DMS53 treated with DMSO at 0.1 percent for 48 hours (cell line): Measurements from ENCODE around the gene RRP9.
"Not testable (repeated sequence)": the region's sequence is repeated elsewhere in the genome, so short reads cannot be mapped to it uniquely, and the experiment has no call there.

Experiments
- DNase-seq: peaks from one replicate; lab custom pipeline; 2025; ENCODE audit not compliant: unreplicated experiment; lab: John Stamatoyannopoulos, UW

Gene RRP9

GRCh38 chr3:51941798-51942602 lies at the start of gene RRP9, which contains the start of gene PARP3:
RRP9 (minus strand) TSS chr3:51941904; CDS start chr3:51941867, 37 bp downstream.
PARP3 (plus strand) TSS chr3:51942363; CDS start chr3:51943356, 993 bp downstream.
- DNase-seq: peak; percentile 80

- DNase-seq: not testable (repeated sequence)
Measured at GRCh38 chr3:51990501-51990971, 48.8 kb upstream of the RRP9 start.

- no peak for DNase-seq
Measured at GRCh38 chr3:51988286-51989146, 46.8 kb upstream of the RRP9 start.

DNA sequence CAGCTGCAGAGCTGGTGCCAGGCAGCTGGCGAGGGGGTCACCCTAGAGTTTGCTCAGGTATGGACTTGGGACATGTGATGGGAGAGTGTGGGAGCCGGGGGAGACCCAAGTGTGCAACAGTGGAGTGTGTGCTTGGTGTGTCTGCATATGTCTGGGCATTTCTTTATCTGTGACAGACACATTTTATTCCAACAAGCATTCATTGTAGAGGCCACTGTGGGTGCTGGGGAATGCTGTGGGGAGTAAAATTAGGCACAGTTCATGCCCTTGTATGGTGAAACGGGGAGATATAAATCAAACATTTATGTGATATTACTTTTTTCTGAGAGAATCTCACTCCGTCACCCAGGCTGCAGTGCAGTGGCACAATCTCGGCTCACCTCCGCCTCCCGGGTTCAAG lies 45.9 kb upstream of the RRP9 start:
- DNase-seq: no peak

DNA sequence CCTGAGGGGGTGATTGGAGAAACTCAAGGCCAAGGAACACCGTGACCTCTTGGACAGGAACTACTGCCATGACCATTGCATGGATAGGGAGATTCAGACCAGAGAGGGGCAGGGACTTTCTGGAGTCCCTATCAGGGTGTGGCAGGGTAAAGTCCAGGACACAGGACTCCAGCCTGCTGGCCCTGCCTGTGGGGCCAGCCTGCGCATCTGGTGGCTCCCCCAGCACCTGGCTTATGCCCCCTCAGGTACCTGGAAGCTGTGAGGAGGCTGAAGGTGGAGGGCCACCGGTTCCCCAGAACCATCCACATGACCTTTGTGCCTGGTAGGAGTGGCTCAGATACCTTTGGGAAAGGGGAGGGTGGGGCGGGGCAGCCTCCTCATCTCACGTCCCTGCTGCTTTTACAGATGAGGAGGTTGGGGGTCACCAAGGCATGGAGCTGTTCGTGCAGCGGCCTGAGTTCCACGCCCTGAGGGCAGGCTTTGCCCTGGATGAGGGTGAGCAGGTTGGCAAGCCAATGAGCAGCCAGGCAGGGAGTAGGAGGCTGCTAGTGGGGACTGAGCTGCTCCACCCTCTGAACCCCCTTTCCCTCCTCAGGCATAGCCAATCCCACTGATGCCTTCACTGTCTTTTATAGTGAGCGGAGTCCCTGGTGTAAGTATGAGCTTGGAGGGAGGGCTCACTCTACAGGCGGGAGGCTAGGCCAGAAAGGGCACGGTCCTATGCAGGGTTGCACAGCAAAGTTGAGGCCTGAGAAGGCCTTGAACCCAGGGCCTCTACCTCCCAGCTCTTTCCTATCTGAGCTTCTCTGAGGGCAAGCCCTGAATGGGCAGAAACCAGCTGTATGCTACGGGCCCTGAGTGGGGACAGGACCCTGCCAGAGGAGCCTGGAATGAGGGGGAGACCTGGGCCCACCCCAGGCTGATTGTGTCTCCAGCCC lies 44.6 kb upstream of the RRP9 start:
- no peak for DNase-seq

DNA sequence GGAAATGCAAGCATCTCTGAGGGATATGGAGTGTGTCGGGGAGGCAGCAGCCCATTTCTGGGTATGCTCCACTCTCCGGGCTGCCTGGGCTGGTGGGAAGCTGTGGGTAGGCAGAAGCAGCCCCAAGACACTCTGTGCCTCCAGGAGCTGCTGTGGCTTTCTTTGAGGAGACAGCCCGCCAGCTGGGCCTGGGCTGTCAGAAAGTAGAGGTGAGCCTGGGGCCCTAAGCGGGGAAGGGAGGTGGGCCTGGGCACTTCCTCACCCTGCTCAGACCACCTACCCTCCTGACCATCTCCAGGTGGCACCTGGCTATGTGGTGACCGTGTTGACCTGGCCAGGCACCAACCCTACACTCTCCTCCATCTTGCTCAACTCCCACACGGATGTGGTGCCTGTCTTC lies 43.4 kb upstream of the RRP9 start:
- DNase-seq: no peak

DNA sequence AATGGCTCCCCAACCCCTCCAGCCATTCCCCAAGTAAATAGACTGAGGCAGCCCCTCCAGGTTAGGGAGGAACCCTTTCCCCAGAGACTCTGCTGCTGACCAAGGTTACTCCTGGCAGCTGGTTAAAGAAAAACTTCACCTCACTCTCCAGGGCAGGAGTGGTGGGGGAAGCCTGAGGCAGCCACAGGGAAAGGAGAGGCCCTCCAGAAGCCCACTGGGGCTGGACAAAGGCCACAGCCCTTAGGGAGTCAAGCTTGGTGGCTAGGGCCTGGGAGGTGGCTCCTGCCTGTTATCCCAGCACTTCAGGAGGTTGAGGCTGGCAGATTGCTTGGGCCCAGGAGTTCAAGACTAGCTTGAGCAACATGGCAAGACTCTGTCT lies 42.6 kb upstream of the RRP9 start:
- DNase-seq: no peak

DNA sequence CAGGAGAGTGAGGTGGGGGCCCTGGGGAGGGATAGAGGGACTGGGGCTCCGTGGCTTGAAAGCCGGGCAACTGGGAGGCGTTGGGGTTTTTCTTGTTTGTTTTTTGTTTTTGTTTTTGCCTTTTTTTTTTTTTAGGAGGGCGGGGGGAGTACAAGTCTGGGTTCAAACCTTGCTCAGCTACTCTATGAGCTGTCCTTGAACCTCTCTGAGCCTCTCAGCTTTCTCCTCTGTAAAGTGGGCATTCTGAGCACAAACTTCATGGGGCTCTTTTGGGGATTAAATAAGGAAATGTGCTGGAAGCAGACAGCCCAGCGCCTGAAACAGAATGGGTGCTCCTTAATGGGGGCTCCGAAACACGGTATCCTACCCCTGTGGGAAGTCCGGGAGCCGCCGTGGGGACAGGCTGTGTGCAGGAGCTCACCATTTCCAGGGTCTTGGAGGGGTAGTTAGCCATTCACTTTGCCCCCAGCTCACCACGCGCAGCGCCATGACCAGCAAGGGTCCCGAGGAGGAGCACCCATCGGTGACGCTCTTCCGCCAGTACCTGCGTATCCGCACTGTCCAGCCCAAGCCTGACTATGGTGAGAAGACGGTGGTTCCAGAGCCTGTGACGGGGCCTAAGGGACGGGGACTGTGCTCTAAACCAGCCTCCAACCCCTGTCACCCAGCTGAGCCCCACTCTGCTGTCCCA lies 42.0 kb upstream of the RRP9 start:
- DNase-seq: no peak

GRCh38 chr3:51982838-51983577 lies 41.3 kb upstream of the RRP9 start, which contains the start of gene ACY1:
ACY1 (plus strand) TSS chr3:51983535; CDS start chr3:51984065, 530 bp downstream.
- DNase-seq: peak; percentile 56

DNA sequence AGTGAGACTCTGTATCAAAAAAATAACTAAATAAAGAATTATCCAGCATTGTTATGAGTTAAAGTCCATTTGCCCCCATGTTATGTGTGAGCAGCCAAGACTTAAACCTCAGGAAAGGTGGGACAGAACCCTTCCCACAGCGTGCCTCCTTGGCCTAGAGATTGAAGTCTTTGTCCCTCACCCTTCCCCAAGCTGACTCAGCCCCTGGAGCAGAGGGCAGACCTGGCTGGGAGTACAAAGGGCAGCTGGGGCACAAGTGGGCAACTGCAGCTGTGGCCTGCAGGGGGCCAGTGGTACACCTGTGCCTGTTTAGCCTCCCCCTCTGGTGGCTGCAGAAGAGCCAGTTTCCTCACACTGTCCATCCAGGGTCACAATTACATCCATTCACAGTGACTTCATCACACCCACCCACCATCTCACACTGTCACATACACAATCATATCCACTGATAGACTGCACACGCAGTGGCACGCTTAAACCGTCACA lies 40.7 kb upstream of the RRP9 start:
- DNase-seq: peak; percentile 32

- no peak for DNase-seq
Measured at GRCh38 chr3:51980253-51980652, 38.5 kb upstream of the RRP9 start.

DNA sequence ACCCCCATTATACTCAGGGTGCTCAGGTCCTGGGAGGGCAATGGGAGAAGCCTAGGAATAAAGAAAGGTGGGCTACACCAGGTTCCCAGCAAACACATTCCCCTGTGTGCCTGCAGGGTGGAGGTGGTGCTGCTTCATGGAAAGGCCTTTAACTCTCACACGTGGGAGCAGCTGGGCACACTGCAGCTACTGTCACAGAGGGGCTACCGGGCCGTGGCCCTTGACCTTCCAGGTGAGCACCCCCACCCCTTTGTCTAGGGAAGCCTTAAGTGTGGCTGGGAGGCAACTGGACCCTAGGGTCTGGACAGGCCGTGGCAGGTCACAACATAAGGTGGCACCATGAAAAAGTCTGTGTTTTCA lies 36.4 kb upstream of the RRP9 start:
- DNase-seq: no peak

DNA sequence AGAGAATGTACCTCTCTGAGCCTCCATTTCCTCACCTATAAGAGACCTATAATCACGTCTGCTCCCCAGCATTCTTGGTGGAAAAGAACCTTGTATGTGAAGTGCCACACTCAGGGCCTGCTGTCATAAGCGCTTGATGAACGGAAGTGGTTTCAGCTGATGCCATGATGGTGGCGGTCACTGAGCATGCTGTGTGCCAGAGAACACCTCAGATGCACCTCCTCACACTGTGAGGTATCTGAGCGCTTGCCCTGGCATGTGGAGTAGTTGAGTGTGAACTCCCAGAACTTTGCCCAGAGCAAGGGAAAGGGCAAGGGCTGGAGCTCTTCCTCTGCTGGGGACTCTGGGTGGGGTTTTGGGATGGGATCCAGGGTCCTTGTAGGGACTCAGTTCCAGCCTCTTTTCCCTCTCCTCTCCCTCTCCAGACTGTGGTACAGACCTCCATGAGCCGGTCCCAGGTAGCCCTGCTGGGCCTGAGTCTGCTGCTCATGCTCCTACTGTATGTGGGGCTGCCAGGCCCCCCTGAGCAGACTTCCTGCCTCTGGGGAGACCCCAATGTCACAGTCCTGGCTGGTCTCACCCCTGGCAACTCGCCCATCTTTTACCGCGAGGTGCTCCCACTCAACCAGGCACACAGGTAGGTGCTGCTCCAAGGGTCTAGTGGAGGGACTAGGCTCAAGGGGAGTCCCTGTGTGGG lies 35.9 kb upstream of the RRP9 start:
- no peak for DNase-seq

DNA sequence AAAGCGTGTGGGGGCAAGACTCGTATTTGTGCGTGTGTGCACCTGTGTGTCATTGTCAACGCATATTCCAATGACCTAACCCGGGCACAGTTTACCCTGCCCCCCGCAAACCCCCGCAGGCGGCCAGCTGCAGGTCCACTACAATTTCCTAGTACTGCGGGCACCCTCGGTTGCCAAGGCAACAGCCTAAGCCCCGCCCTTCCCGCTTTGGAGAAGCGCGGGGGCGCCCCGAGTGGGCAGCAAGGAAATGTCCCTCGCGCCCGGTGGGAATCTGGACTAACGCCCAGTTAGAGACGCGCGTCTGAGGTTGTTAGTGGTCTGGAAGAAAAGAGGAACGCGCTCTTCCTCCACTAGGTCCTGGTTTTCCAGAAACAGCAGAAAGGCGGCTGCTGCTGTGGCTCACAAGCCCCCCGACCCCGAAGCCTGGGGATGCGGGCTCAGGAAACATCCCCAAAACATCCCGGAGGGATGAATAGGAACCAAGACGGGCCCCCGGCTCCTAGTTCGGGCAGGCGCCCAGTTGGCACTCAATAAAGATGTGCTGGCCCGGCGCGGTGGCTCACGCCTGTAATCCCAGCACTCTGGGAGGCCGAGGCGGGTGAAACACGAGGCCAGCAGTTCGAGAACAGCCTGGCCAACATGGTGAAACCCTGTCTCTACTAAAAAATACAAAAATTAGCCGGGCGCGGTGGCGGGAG lies 34.3 kb upstream of the RRP9 start:
- DNase-seq: no peak

- DNase-seq: peak; percentile 6
Measured at GRCh38 chr3:51974963-51975851, 33.5 kb upstream of the RRP9 start, which contains the start of gene ABHD14A. ABHD14A (plus strand) TSS chr3:51975064; CDS start chr3:51975136, 72 bp downstream.

DNA sequence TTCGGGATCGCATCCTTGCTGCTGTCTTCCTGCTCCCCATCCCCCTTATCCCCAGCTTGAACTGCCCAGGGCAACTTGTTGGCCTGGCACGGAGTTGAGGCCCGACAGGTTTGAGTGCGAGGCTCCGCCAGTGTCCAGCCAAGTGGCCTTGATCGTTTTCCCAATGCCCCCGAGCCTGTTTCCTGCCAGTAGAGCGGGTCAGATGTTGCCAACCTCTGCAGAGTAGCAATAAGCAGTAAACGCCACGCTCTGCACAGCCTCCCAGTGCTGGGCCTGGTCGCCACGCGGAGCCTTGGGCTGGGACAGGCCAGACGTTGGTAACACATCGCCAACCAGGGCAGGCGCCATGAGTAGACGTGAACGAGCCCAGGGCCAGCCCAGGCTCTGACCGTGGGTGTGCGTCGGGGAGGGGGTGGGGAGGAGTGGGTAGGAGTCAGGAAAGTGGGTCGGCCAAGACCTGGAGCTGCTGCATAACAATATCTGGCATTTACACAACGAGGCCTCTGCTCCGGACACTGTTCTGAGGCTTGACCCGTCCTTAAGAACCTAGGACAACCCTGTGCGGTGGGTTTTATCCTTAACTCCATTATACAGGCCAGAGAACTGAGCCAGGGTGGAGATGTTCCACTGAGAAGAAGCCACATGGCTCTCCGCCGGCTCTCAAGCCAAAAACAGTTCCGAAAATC lies 32.7 kb upstream of the RRP9 start:
- DNase-seq: no peak
